ENCODE data around the gene C2CD2.

- TF ChIP-seq, protein P1, sequence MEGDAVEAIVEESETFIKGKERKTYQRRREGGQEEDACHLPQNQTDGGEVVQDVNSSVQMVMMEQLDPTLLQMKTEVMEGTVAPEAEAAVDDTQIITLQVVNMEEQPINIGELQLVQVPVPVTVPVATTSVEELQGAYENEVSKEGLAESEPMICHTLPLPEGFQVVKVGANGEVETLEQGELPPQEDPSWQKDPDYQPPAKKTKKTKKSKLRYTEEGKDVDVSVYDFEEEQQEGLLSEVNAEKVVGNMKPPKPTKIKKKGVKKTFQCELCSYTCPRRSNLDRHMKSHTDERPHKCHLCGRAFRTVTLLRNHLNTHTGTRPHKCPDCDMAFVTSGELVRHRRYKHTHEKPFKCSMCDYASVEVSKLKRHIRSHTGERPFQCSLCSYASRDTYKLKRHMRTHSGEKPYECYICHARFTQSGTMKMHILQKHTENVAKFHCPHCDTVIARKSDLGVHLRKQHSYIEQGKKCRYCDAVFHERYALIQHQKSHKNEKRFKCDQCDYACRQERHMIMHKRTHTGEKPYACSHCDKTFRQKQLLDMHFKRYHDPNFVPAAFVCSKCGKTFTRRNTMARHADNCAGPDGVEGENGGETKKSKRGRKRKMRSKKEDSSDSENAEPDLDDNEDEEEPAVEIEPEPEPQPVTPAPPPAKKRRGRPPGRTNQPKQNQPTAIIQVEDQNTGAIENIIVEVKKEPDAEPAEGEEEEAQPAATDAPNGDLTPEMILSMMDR (IDR thresholded peaks at IDR 0.05): peak in 1 of 7 experiments; percentile 2
- peak in 1 of 3 donors; percentile 5 for TF ChIP-seq POLR2A (IDR thresholded peaks at IDR 0.05)
Measured at GRCh38 chr21:41953831-41954653, at the start of gene C2CD2.

Data from body of pancreas (tissue), 4 donors.